MCF 10A (cell line): ENCODE results near the gene ANGPT4. TPM values are rescaled to one million over a fixed set of nuclear protein-coding genes. Genes with fewer than 3 reads are reported as not detected.
"Not testable (repeated sequence)": the region's sequence is repeated elsewhere in the genome, so short reads cannot be mapped to it uniquely, and the experiment has no call there.

Experiments
- BruUV-seq: library from RNA; stranded (reverse); fragments of 400-500 nt; replicated peaks from 2 replicates; lab custom pipeline; 2021; lab: Mats Ljungman, UMichigan
- CTCF ChIA-PET: fragments of 300-600 bp; sonication (Branson Sonifier 250); formaldehyde crosslinking; extraction: SDS; loops from one replicate; lab custom pipeline; 2021; ENCODE audit warnings: antibody characterized with exemption, inconsistent platforms; lab: Yijun Ruan, JAX
- POLR2A ChIA-PET: fragments of 300-600, 350-650 bp; sonication (Branson Sonifier 250); formaldehyde crosslinking; extraction: SDS; loops from one replicate; lab custom pipeline; 2020; ENCODE audit warnings: antibody characterized with exemption, inconsistent platforms; lab: Yijun Ruan, JAX
- DNase-seq: peaks from one replicate; pipeline ENCODE4 v3.0.0-alpha.2; 2018; ENCODE audit not compliant: unreplicated experiment
- H3K27ac Mint-ChIP-seq: one replicate; pipeline ENCODE4 v1.8.0; 2022; ENCODE audit warnings: mild to moderate bottlenecking, low read depth, mixed read lengths; ENCODE audit not compliant: unreplicated experiment
- H3K27me3 Mint-ChIP-seq: one replicate; pipeline ENCODE4 v1.8.0; 2022; ENCODE audit warnings: mixed read lengths; ENCODE audit not compliant: insufficient read depth, unreplicated experiment
- H3K36me3 Mint-ChIP-seq: one replicate; pipeline ENCODE4 v1.8.0; 2022; ENCODE audit warnings: mild to moderate bottlenecking, moderate library complexity, mixed read lengths; ENCODE audit not compliant: insufficient read depth, unreplicated experiment
- H3K4me1 Mint-ChIP-seq: one replicate; pipeline ENCODE4 v1.8.0; 2022; ENCODE audit warnings: mixed read lengths; ENCODE audit not compliant: insufficient read depth, unreplicated experiment
- H3K4me3 Mint-ChIP-seq: one replicate; pipeline ENCODE4 v1.8.0; 2022; ENCODE audit warnings: mild to moderate bottlenecking, moderate library complexity, mixed read lengths; ENCODE audit not compliant: unreplicated experiment
- H3K9me3 Mint-ChIP-seq: one replicate; pipeline ENCODE4 v1.8.0; 2022; ENCODE audit warnings: mixed read lengths; ENCODE audit not compliant: unreplicated experiment
- CTCF ChIP-seq: fragments of 200-600 bp; IDR thresholded peaks from one replicate; pipeline ENCODE4 v1.8.0; 2022; ENCODE audit warnings: antibody characterized with exemption, mild to moderate bottlenecking; ENCODE audit not compliant: unreplicated experiment
- intact Hi-C: fragments of 100-400 bp; cut with micrococcal nuclease; formaldehyde crosslinking; loops from 2 replicates; pipeline ENCODE4 v1.14.1; 2022
- total RNA-seq: library from RNA; stranded (reverse); gene quantifications from 2 replicates; pipeline ENCODE4 v1.2.3, GENCODE V29; 2022

The ANGPT4 gene
- total RNA-seq, 1 experiment from 2014 or later: not detected

- BruUV-seq: no TSS peak
- peaks cover 58% of the 10 kb centered on the region for H3K4me1 Mint-ChIP-seq
- peak; percentile 61 for DNase-seq
- ChIA-PET POLR2A (interaction anchor here (0.6 to 10.7 kb wide), 8 partner anchors 9 to 470 kb away, joined by 3 to 124 read pairs (median 3); partner anchors contain the start of gene FAM110A), CTCF (interaction anchor here (1.0 to 6.5 kb wide), 4 partner anchors 24 to 494 kb away, joined by 3 to 44 read pairs (median 4); no protein-coding TSS in a partner anchor)
- H3K9me3 Mint-ChIP-seq: peaks cover 7% of the 10 kb centered on the region
- no peak for TF ChIP-seq CTCF
- intact Hi-C loops: loop anchor here (1.0 kb wide), 1 partner anchor 26 kb away; no protein-coding TSS in a partner anchor
- H3K36me3 Mint-ChIP-seq: peaks cover 6% of the 10 kb centered on the region
- H3K4me3 Mint-ChIP-seq: peak overlapping the region; percentile 61
- H3K27me3 Mint-ChIP-seq: no peaks in the 10 kb centered on the region
- peak overlapping the region; percentile 84 for H3K27ac Mint-ChIP-seq
Observed at GRCh38 chr20:855466-856360, 60.4 kb downstream of the ANGPT4 start.

- peaks cover 7% of the 10 kb centered on the region for H3K9me3 Mint-ChIP-seq
- no TSS peak for BruUV-seq
- no peak for TF ChIP-seq CTCF
- peaks cover 47% of the 10 kb centered on the region for H3K4me1 Mint-ChIP-seq
- ChIA-PET POLR2A (interaction anchor here (0.7 to 10.7 kb wide), 4 partner anchors 12 to 45 kb away, joined by 3 to 124 read pairs (median 56); partner anchors contain the start of gene FAM110A), CTCF (interaction anchor here (0.9 to 6.5 kb wide), 5 partner anchors 21 to 650 kb away, joined by 3 to 44 read pairs (median 4); partner anchors contain the start of gene FAM110A)
- no peak overlapping the region for H3K4me3 Mint-ChIP-seq
- DNase-seq: no peak
- H3K27ac Mint-ChIP-seq: peak overlapping the region; percentile 84
- peaks cover 9% of the 10 kb centered on the region for H3K36me3 Mint-ChIP-seq
- intact Hi-C loops: no loop called here
- no peaks in the 10 kb centered on the region for H3K27me3 Mint-ChIP-seq
Observed at GRCh38 chr20:854601-855000, 61.5 kb downstream of the ANGPT4 start.

GRCh38 chr20:853406-853996, 62.6 kb downstream of the ANGPT4 start:
- no TSS peak for BruUV-seq
- ChIA-PET CTCF (interaction anchor here (0.5 to 6.5 kb wide), 7 partner anchors 20 to 106 kb away, joined by 3 to 44 read pairs (median 3); partner anchors contain the start of gene FAM110A), POLR2A (interaction anchor here (0.7 to 10.7 kb wide), 4 partner anchors 11 to 94 kb away, joined by 3 to 124 read pairs (median 56); partner anchors contain the start of gene FAM110A)
- TF ChIP-seq CTCF: no peak
- H3K9me3 Mint-ChIP-seq: peaks cover 7% of the 10 kb centered on the region
- intact Hi-C loops: no loop called here
- peaks cover 11% of the 10 kb centered on the region for H3K36me3 Mint-ChIP-seq
- H3K27ac Mint-ChIP-seq: peak overlapping the region; percentile 84
- no peak for DNase-seq
- H3K4me1 Mint-ChIP-seq: peaks cover 44% of the 10 kb centered on the region
- H3K4me3 Mint-ChIP-seq: no peak overlapping the region
- no peaks in the 10 kb centered on the region for H3K27me3 Mint-ChIP-seq

- CTCF ChIA-PET: interaction anchor here (0.6 to 0.9 kb wide), 3 partner anchors 106 to 627 kb away, joined by 3 read pairs; no protein-coding TSS in a partner anchor
- POLR2A ChIA-PET, DNase-seq, BruUV-seq, H3K36me3 Mint-ChIP-seq, H3K27me3 Mint-ChIP-seq, intact Hi-C loops, H3K9me3 Mint-ChIP-seq, H3K4me3 Mint-ChIP-seq, H3K27ac Mint-ChIP-seq: not testable (repeated sequence)
- peaks cover 17% of the 10 kb centered on the region for H3K4me1 Mint-ChIP-seq
Observed at GRCh38 chr20:848731-849130, 67.4 kb downstream of the ANGPT4 start.
